HG02973 (cell line): ENCODE results near the gene PCK2.
"Not testable (repeated sequence)": the region's sequence is repeated elsewhere in the genome, so short reads cannot be mapped to it uniquely, and the experiment has no call there.

Experiments used
- ATAC-seq: cut with Tn5 transposase; IDR thresholded peaks from one replicate; pipeline ENCODE4 v1.9.1; 2021; ENCODE audit warnings: moderate library complexity; ENCODE audit not compliant: unreplicated experiment

The PCK2 gene

GRCh38 chr14:24093207-24093900 lies 757 bp upstream of the PCK2 start:
- ATAC-seq = no peak

GRCh38 chr14:24094841-24095270 lies 745 bp downstream of the PCK2 start:
- peak; percentile 0 for ATAC-seq

- peak; percentile 58 for ATAC-seq
Measured at GRCh38 chr14:24095271-24096068, 1.4 kb downstream of the PCK2 start.

GRCh38 chr14:24096545-24097181 lies 2.6 kb downstream of the PCK2 start:
- ATAC-seq = no peak

- no peak for ATAC-seq
Measured at GRCh38 chr14:24098229-24098926, 4.3 kb downstream of the PCK2 start.

- no peak for ATAC-seq
Measured at GRCh38 chr14:24098927-24099813, 5.1 kb downstream of the PCK2 start.

- no peak for ATAC-seq
Measured at GRCh38 chr14:24100197-24100981, 6.3 kb downstream of the PCK2 start.

- no peak for ATAC-seq
Measured at GRCh38 chr14:24100982-24101494, 6.9 kb downstream of the PCK2 start.

- ATAC-seq = no peak
Measured at GRCh38 chr14:24102357-24103048, 8.4 kb downstream of the PCK2 start.

- ATAC-seq = no peak
Measured at GRCh38 chr14:24103451-24103850, 9.3 kb downstream of the PCK2 start.

GRCh38 chr14:24105609-24106239 lies 11.6 kb downstream of the PCK2 start:
- ATAC-seq = not testable (repeated sequence)

- ATAC-seq = no peak
Measured at GRCh38 chr14:24106672-24107271, 12.7 kb downstream of the PCK2 start.

- ATAC-seq = no peak
Measured at GRCh38 chr14:24108336-24108874, 14.3 kb downstream of the PCK2 start.

GRCh38 chr14:24110060-24110459 lies 15.9 kb downstream of the PCK2 start:
- no peak for ATAC-seq

- no peak for ATAC-seq
Measured at GRCh38 chr14:24110523-24110922, 16.4 kb downstream of the PCK2 start.

GRCh38 chr14:24113379-24113800 lies 19.3 kb downstream of the PCK2 start:
- ATAC-seq = no peak

- peak; percentile 20 for ATAC-seq
Measured at GRCh38 chr14:24113801-24114531, 19.9 kb downstream of the PCK2 start.
